NCI-H2196 (cell line): ENCODE data around the gene UBE2F.

ENCODE experiments used
- DNase-seq: peaks from one replicate; lab custom pipeline; 2025; ENCODE audit not compliant: unreplicated experiment; lab: John Stamatoyannopoulos, UW

UBE2F gene

GRCh38 chr2:238069021-238069709, 102.4 kb downstream of the UBE2F start:
- no peak for DNase-seq

- no peak for DNase-seq
Measured at GRCh38 chr2:238069877-238070276, 103.1 kb downstream of the UBE2F start.

GRCh38 chr2:238075397-238075796, 108.6 kb downstream of the UBE2F start:
- no peak for DNase-seq

GRCh38 chr2:238077292-238077691, 110.5 kb downstream of the UBE2F start:
- no peak for DNase-seq

- DNase-seq: no peak
Measured at GRCh38 chr2:238079874-238080327, 113.1 kb downstream of the UBE2F start.

GRCh38 chr2:238080518-238080917, 113.7 kb downstream of the UBE2F start:
- DNase-seq: no peak

- DNase-seq: no peak
Measured at GRCh38 chr2:238081150-238081549, 114.3 kb downstream of the UBE2F start.

- DNase-seq: no peak
Measured at GRCh38 chr2:238081561-238081960, 114.7 kb downstream of the UBE2F start.

GRCh38 chr2:238082151-238082550, 115.3 kb downstream of the UBE2F start:
- no peak for DNase-seq

GRCh38 chr2:238082827-238083226, 116.0 kb downstream of the UBE2F start:
- no peak for DNase-seq

GRCh38 chr2:238083919-238084318, 117.1 kb downstream of the UBE2F start:
- DNase-seq: no peak

- DNase-seq: no peak
Measured at GRCh38 chr2:238084761-238085160, 117.9 kb downstream of the UBE2F start.

- no peak for DNase-seq
Measured at GRCh38 chr2:238085899-238086298, 119.1 kb downstream of the UBE2F start.

GRCh38 chr2:238087211-238087610, 120.4 kb downstream of the UBE2F start:
- no peak for DNase-seq

- no peak for DNase-seq
Measured at GRCh38 chr2:238090887-238091286, 124.1 kb downstream of the UBE2F start.

- DNase-seq: no peak
Measured at GRCh38 chr2:238091436-238092060, 124.7 kb downstream of the UBE2F start.
